GM12864 (cell line): ENCODE data around the gene AQP3.
"Not testable (repeated sequence)": the region's sequence is repeated elsewhere in the genome, so short reads cannot be mapped to it uniquely, and the experiment has no call there.

Experiments
- DNase-seq: peaks from one replicate; pipeline ENCODE4 v3.0.0-alpha.2; 2011; ENCODE audit warnings: low read depth
- H3K4me3 ChIP-seq: 2 replicates; pipeline ENCODE4 v1.5.1; 2011; ENCODE audit warnings: mild to moderate bottlenecking, low read depth, low read length, control low read depth
- TF ChIP-seq, protein P1 (sequence below): IDR thresholded peaks from 2 replicates; pipeline ENCODE4 v1.5.1; 2011; ENCODE audit warnings: low read depth, mild to moderate bottlenecking, moderate library complexity, low read length, control low read depth, inconsistent platforms; ENCODE audit errors: missing control alignments

Gene AQP3

DNA sequence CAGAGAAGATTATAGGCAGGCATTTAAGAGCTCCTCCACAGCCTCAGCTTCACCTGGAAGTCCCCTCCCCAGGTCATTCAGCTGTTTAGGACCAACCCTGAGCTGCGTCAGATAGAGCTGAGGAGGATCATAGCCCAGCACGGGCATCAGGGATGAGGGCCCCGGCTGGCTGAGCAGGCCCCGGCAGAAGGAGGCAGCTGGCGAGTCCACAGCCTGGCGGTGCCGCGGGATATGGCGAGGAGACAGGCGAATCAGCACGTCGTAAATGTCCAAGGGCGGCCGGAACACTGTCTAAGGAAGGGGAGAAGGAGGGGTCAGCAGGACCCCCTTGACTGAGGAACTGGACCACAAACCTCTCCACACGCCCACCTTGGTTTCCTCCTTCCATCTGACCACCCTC is 15.8 kb upstream of the AQP3 start:
- no peak overlapping the region for H3K4me3 ChIP-seq
- TF ChIP-seq, protein P1, sequence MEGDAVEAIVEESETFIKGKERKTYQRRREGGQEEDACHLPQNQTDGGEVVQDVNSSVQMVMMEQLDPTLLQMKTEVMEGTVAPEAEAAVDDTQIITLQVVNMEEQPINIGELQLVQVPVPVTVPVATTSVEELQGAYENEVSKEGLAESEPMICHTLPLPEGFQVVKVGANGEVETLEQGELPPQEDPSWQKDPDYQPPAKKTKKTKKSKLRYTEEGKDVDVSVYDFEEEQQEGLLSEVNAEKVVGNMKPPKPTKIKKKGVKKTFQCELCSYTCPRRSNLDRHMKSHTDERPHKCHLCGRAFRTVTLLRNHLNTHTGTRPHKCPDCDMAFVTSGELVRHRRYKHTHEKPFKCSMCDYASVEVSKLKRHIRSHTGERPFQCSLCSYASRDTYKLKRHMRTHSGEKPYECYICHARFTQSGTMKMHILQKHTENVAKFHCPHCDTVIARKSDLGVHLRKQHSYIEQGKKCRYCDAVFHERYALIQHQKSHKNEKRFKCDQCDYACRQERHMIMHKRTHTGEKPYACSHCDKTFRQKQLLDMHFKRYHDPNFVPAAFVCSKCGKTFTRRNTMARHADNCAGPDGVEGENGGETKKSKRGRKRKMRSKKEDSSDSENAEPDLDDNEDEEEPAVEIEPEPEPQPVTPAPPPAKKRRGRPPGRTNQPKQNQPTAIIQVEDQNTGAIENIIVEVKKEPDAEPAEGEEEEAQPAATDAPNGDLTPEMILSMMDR = no peak
- no peak for DNase-seq

DNA sequence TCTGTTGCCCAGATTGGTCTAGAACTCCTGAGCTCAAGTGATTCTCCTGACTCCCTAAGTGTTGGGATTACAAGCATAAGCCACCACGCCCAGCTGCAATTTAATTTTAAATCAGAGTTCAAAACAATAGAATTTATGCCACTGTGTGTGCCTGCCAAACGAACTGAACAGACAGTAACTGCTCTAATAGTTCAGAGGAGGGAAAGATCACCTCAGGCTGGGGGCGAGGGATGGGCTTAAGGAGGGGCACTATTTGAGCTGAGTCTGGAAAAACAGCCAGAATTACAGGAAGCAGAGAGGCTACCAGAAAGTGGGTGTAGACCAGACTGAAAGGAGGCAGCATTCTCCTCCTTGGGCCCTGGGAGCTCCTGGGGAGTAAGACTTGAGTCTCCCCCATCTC is 14.1 kb upstream of the AQP3 start:
- TF ChIP-seq, protein P1 = no peak
- DNase-seq = no peak
- H3K4me3 ChIP-seq = no peak overlapping the region

- DNase-seq = no peak
- H3K4me3 ChIP-seq = no peak overlapping the region
- TF ChIP-seq, protein P1 = no peak
Observed at GRCh38 chr9:33460854-33461253, 13.5 kb upstream of the AQP3 start.

DNA sequence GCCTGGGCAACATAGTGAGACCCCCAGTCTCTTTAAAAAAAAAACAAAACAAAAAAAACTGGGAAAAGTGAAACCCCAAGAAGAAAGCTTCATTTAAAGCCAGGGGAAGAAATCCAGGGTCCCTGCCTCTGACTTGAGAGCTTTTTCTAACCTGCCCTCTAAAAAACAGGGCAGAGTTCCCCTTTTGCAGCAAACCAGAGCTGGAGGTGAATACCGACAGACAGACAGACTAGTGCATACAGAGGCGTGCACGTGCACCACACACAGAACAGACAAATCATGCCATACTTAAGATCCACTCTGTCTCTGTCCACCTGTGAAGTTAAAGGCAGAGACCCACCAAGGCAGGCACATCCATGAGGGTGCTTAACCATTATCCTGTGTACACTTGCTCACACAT is 11.7 kb upstream of the AQP3 start:
- TF ChIP-seq, protein P1 = no peak
- H3K4me3 ChIP-seq = no peak overlapping the region
- DNase-seq = no peak

DNA sequence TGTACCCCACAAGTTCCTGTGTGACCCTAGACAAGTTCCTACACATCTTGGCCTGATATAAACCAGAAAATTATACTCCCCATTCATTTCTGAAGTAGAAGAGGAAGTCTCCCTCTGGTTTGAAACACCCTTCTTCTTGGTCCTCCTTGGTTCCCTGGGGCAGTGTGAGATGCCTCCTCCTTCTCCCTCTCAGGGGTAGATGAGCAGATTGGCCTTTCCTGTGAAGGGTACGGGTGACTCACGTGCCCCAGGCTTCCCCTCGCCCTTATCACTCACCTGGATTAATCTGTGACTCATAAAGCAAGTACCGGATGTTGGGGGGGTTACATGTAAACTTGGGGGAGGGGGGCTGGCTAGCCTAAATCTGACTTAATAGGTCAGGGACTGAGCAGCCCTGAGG is 11.1 kb upstream of the AQP3 start:
- TF ChIP-seq, protein P1 = no peak
- H3K4me3 ChIP-seq = no peak overlapping the region
- no peak for DNase-seq

DNA sequence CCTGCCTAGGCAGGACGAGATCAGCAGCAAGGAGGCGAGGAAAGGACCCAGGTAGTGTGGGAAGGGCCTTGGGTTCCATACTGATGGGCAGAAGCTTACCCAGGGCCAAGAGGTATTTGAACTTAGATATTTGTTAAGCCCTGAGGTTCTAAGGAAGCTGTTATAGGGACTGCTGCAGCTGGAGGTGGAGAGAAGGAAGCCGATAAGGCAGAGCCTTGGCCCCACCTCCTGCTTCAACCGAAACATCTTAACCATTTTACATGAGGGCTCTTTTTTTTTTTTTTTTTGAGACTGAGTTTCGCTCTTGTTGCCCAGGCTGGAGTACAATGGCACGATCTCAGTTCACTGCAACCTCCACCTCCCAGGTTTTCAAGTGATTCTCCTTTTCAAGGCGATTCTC is 8.6 kb upstream of the AQP3 start:
- no peak for DNase-seq
- TF ChIP-seq, protein P1 = no peak
- no peak overlapping the region for H3K4me3 ChIP-seq

DNA sequence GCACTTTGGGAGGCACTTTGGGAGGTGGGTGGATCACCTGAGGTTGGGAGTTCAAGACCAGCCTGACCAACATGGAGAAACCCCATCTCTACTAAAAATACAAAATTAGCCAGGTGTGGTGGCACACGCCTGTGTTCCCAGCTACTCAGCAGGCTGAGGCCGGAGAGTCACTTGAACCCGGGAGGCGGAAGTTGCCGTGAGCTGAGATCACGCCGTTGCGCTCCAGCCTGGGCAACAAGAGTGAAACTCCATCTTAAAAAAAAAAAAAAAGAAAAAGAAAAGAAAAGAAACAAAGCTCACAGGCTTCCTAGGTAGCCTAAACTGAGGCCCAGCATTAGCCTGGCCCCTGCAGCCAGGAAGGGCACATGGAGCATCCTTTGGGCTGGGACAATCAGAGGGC is 8.1 kb upstream of the AQP3 start:
- DNase-seq, H3K4me3 ChIP-seq: not testable (repeated sequence)

GRCh38 chr9:33454661-33455026 is 7.3 kb upstream of the AQP3 start:
- not testable (repeated sequence) for H3K4me3 ChIP-seq

More at GRCh38 chr9:33454661-33455026, 7.3 kb upstream of the AQP3 start:
- not testable (repeated sequence) for DNase-seq
